ENCODE measurements around the gene CACNB4. TPM values are rescaled to one million over a fixed set of nuclear protein-coding genes. Genes with fewer than 3 reads are reported as not detected.

The CACNB4 gene
- total RNA-seq, 1 experiment from 2014 or later = 0.22 TPM

DNA sequence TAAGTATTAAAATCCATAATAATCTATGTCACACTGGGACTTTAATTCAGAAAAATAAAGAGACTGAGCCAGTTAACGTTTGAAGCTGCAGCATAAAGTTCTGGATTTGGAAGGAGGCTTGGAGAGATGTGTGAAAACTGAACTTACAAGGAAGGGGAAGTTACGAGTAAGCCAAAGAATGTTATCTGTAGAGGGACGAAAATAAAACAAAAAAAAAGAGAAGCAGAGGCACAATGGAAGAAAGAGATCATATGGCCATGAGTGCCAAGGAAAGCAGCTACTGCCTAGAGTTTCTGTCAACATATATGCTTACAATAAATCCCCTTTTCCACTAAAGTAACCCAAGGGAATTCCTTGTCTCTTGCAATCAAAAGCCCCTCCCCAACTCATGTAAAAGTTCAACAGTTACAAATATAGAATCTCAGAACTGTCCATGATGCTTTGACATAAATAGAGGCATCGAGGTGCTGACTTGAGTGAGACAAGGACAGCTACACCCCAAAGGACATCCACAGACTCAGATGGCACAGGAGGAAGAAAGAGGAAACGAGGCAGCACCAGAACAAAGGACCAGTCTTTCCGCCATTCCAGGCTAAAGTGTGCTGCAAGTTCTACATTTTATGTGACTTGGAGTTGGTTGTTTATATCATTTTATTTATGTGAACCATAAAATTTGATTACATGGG, 254.5 kb downstream of the CACNB4 start:
- no peaks in the 10 kb centered on the region for H3K27me3 ChIP-seq (ENCODE audit: low read length)
- DNase-seq = no peak
- H3K9me2 ChIP-seq (replicated peaks; ENCODE audit: insufficient read depth, low read length) = no peaks in the 10 kb centered on the region
- H3K4me2 ChIP-seq (ENCODE audit: low read depth, low read length, poor library complexity, severe bottlenecking) = no peak overlapping the region
- H3K27ac ChIP-seq (ENCODE audit: low read length) = no peak overlapping the region
- H3K9ac ChIP-seq (ENCODE audit: low read length) = no peak overlapping the region
- H2AFZ ChIP-seq (ENCODE audit: low read length) = no peak overlapping the region
- no peaks in the 10 kb centered on the region for H3K79me2 ChIP-seq (ENCODE audit: low read length)
- H4K20me1 ChIP-seq (ENCODE audit: insufficient read depth, low read depth, low read length) = no peaks in the 10 kb centered on the region
- H3K9me3 ChIP-seq (ENCODE audit: low read length) = no peaks in the 10 kb centered on the region
- no peak overlapping the region for H3K4me3 ChIP-seq (ENCODE audit: low read length)
- peaks cover 3% of the 10 kb centered on the region; the same call in 1 of the 2 replicates for H3K4me1 ChIP-seq (ENCODE audit: low read length)
- H3K36me3 ChIP-seq (ENCODE audit: insufficient read depth, low read length) = no peaks in the 10 kb centered on the region

DNA sequence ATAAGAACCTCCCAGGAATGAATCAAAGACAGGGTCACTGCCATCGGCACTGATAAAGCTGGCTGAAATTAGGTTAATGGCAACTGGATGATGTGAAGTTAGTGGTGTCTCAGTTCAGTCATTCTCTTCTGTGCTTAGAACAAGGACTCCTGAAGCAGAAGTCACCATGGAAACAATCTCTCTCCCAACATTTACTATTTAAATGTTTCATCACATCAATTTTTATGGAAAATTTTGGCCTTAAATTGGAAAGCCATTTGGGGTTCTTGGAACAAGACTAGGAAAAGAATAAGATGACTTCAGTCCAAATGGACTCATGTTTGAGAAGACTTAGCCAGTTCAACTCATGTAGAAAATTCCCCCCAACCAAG, 255.2 kb downstream of the CACNB4 start:
- Histone ChIP-seq H3K4me1 (ENCODE audit: low read length) (peaks cover 3% of the 10 kb centered on the region; the same call in 1 of the 2 replicates), H4K20me1 (ENCODE audit: insufficient read depth, low read depth, low read length) (no peaks in the 10 kb centered on the region), H3K36me3 (ENCODE audit: insufficient read depth, low read length) (no peaks in the 10 kb centered on the region), H3K79me2 (ENCODE audit: low read length) (no peaks in the 10 kb centered on the region), H3K9me3 (ENCODE audit: low read length) (no peaks in the 10 kb centered on the region), H3K27ac (ENCODE audit: low read length) (no peak overlapping the region), H3K4me3 (ENCODE audit: low read length) (no peak overlapping the region), H3K27me3 (ENCODE audit: low read length) (no peaks in the 10 kb centered on the region), H2AFZ (ENCODE audit: low read length) (no peak overlapping the region), H3K4me2 (ENCODE audit: low read depth, low read length, poor library complexity, severe bottlenecking) (no peak overlapping the region), H3K9ac (ENCODE audit: low read length) (no peak overlapping the region), H3K9me2 (replicated peaks; ENCODE audit: insufficient read depth, low read length) (no peaks in the 10 kb centered on the region)
- DNase-seq = no peak

DNA sequence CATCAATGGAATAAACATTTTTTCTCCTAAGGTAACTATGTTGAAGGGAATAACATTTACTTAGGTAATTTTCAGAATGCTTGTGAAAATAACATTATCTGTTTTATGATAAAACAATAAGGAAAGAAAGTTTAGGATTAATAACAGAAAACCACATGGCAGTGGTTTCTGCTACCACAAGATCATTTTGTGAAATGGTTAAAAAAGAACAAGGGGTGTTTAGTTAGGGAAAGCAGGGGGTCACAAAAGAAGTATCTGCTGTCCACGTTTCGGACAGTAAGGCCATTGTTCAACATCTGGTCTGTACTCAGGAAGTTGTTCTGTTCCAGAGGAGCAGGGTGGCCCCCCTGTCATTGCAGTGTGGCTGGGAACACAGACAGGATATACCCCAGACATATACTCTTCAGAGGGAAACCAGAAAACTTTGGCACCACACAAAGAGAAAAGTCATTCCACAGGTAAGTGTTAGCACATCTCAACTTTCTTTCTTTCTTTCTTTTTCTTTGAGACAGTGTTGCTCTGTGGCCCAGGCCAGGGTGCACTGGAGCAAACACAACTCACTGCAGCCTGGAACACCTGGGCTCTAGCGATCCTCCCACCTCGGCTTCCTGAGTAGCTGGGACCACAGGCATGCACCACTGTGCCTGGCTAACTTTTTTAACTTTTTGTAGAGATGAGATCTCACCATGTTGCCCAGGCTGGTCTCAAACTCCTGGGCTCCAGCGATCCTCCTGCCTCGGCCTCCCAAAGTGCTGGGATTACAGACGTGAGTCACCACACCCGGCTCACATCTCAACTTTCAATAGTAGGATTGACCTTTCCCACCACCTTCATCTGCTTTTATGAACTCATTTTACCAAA, 255.8 kb downstream of the CACNB4 start:
- H2AFZ ChIP-seq (ENCODE audit: low read length) = no peak overlapping the region
- no peak overlapping the region for H3K4me2 ChIP-seq (ENCODE audit: low read depth, low read length, poor library complexity, severe bottlenecking)

DNA sequence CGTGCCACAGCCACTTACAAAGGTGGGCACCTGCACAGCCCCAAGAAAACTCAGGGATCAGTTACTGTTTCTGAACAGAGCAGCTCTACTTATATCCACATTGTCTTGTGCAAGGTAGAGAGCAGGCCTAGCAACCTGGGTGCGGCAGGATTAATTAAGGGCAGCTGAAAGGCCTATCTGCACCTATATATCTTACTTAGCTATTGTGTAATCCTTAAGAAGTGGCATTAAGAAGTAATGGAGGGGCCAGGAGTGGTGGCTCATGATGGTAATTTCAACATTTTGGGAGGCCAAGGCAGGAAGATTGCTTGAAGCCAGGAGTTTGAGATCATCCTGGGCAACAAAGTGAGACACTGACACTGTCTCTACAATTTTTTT, 257.8 kb downstream of the CACNB4 start:
- Histone ChIP-seq H4K20me1 (ENCODE audit: insufficient read depth, low read depth, low read length) (no peaks in the 10 kb centered on the region), H3K9ac (ENCODE audit: low read length) (no peak overlapping the region), H3K27me3 (ENCODE audit: low read length) (no peaks in the 10 kb centered on the region), H3K36me3 (ENCODE audit: insufficient read depth, low read length) (no peaks in the 10 kb centered on the region), H3K4me1 (ENCODE audit: low read length) (peaks cover 3% of the 10 kb centered on the region), H3K4me3 (ENCODE audit: low read length) (no peak overlapping the region), H3K9me2 (replicated peaks; ENCODE audit: insufficient read depth, low read length) (no peaks in the 10 kb centered on the region), H3K79me2 (ENCODE audit: low read length) (no peaks in the 10 kb centered on the region), H2AFZ (ENCODE audit: low read length) (no peak overlapping the region), H3K9me3 (ENCODE audit: low read length) (no peaks in the 10 kb centered on the region), H3K27ac (ENCODE audit: low read length) (no peak overlapping the region), H3K4me2 (ENCODE audit: low read depth, low read length, poor library complexity, severe bottlenecking) (no peak overlapping the region)
- DNase-seq = no peak

More for the DNA sequence above, 255.8 kb downstream of the CACNB4 start:
- no peak overlapping the region for H3K27ac ChIP-seq (ENCODE audit: low read length)
- no peaks in the 10 kb centered on the region for H3K79me2 ChIP-seq (ENCODE audit: low read length)
- H3K9ac ChIP-seq (ENCODE audit: low read length) = no peak overlapping the region
- H3K4me1 ChIP-seq (ENCODE audit: low read length) = peaks cover 3% of the 10 kb centered on the region; the same call in 1 of the 2 replicates
- H4K20me1 ChIP-seq (ENCODE audit: insufficient read depth, low read depth, low read length) = no peaks in the 10 kb centered on the region
- H3K9me3 ChIP-seq (ENCODE audit: low read length) = no peaks in the 10 kb centered on the region
- H3K4me3 ChIP-seq (ENCODE audit: low read length) = no peak overlapping the region
- H3K27me3 ChIP-seq (ENCODE audit: low read length) = no peaks in the 10 kb centered on the region
- no peaks in the 10 kb centered on the region for H3K9me2 ChIP-seq (replicated peaks; ENCODE audit: insufficient read depth, low read length)
- no peaks in the 10 kb centered on the region for H3K36me3 ChIP-seq (ENCODE audit: insufficient read depth, low read length)
- no peak for DNase-seq

DNA sequence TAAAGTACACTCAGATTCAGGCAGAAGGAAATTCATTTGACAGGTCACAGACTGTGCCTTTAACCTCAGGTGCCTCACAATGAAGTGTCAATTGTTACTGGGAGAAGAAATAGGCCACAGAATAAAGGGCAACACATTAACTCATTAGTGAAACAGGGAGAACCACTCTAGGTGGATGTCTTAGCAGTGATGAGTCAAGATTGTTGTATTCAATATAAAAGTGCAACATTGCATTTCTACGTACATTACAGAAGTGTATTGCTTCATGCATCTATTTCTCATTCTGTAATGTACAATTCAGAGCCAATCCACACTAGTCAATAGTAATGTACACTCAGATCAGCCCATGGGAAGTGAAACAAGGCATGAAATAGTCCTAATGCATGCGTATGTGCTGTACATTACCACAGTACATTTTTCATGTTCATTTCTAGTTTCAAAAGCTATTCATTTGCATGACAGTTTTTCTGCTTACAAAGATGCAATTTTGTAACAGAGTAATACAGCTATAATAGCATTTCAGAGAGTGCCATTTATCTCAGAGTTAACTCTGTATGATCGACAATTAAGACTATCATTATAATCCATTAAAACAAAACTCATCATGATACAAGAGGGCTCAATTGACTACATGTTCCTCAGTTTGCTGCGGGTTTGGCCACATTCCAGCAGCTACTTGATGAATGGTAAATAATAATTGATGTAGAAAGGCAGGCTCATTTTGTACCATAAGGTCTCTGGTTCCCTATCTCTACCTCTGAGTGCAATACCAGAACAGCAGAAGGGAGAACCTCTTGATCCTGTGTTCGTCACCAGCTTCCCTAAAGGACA, 258.4 kb downstream of the CACNB4 start:
- no peaks in the 10 kb centered on the region for H3K36me3 ChIP-seq (ENCODE audit: insufficient read depth, low read length)
- no peak overlapping the region for H3K4me2 ChIP-seq (ENCODE audit: low read depth, low read length, poor library complexity, severe bottlenecking)
- H3K27ac ChIP-seq (ENCODE audit: low read length) = no peak overlapping the region
- H4K20me1 ChIP-seq (ENCODE audit: insufficient read depth, low read depth, low read length) = no peaks in the 10 kb centered on the region
- no peak overlapping the region for H3K9ac ChIP-seq (ENCODE audit: low read length)
- no peak for DNase-seq
- H3K9me3 ChIP-seq (ENCODE audit: low read length) = no peaks in the 10 kb centered on the region
- H3K9me2 ChIP-seq (replicated peaks; ENCODE audit: insufficient read depth, low read length) = no peaks in the 10 kb centered on the region
- H3K4me1 ChIP-seq (ENCODE audit: low read length) = peaks cover 8% of the 10 kb centered on the region
- no peak overlapping the region for H2AFZ ChIP-seq (ENCODE audit: low read length)
- no peaks in the 10 kb centered on the region for H3K27me3 ChIP-seq (ENCODE audit: low read length)
- no peak overlapping the region for H3K4me3 ChIP-seq (ENCODE audit: low read length)
- no peaks in the 10 kb centered on the region for H3K79me2 ChIP-seq (ENCODE audit: low read length)

DNA sequence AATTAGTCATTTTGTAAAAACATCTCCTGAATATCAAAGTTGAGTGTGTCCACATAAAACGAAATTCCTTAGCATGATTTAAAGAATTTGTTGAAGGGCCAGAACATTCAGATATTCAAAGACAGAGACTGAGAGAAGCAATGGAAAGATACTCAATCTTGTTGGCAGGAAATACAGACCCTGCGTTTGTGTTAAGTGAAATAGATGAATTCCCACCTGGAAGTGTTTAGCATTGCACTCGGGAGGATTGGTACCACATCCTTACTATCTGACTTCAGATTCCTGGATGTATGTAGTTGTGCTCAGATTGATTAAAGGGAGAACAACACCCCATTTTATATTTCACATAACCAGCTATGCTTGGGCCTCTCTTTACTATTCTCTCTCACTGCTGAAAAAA, 260.9 kb downstream of the CACNB4 start:
- Histone ChIP-seq H3K36me3 (ENCODE audit: insufficient read depth, low read length) (no peaks in the 10 kb centered on the region), H3K4me3 (ENCODE audit: low read length) (no peak overlapping the region), H3K4me2 (ENCODE audit: low read depth, low read length, poor library complexity, severe bottlenecking) (no peak overlapping the region), H2AFZ (ENCODE audit: low read length) (no peak overlapping the region), H3K9me2 (replicated peaks; ENCODE audit: insufficient read depth, low read length) (no peaks in the 10 kb centered on the region), H3K27ac (ENCODE audit: low read length) (no peak overlapping the region), H3K9me3 (ENCODE audit: low read length) (no peaks in the 10 kb centered on the region), H3K4me1 (ENCODE audit: low read length) (peaks cover 15% of the 10 kb centered on the region), H3K27me3 (ENCODE audit: low read length) (no peaks in the 10 kb centered on the region), H4K20me1 (ENCODE audit: insufficient read depth, low read depth, low read length) (no peaks in the 10 kb centered on the region), H3K79me2 (ENCODE audit: low read length) (no peaks in the 10 kb centered on the region), H3K9ac (ENCODE audit: low read length) (no peak overlapping the region)
- DNase-seq = no peak

DNA sequence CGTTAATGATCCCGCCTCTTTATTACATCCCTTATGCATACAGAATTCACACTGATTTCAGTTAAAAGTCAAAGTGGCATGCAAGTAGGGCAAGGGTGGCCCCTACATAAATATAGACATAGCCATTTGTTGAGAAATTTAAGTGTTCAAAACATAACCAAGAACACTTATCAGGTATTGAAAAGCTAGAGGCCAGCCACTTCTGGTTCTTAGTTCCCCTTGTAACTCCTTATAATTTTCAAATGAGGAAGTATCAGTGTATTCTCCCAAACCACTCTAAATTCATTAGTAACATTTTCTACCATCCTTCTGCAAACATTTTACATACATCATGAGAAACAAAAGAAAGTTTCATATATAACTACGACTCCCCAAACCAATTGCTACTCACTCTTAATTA, 264.9 kb downstream of the CACNB4 start:
- no peak for DNase-seq
- Histone ChIP-seq H3K4me2 (ENCODE audit: low read depth, low read length, poor library complexity, severe bottlenecking) (no peak overlapping the region), H3K27ac (ENCODE audit: low read length) (no peak overlapping the region), H3K36me3 (ENCODE audit: insufficient read depth, low read length) (no peaks in the 10 kb centered on the region), H3K27me3 (ENCODE audit: low read length) (no peaks in the 10 kb centered on the region), H3K79me2 (ENCODE audit: low read length) (no peaks in the 10 kb centered on the region), H2AFZ (ENCODE audit: low read length) (no peak overlapping the region), H3K9me3 (ENCODE audit: low read length) (no peaks in the 10 kb centered on the region), H3K9ac (ENCODE audit: low read length) (no peak overlapping the region), H3K9me2 (replicated peaks; ENCODE audit: insufficient read depth, low read length) (no peaks in the 10 kb centered on the region; the same call in 1 of the 2 replicates), H3K4me1 (ENCODE audit: low read length) (peaks cover 18% of the 10 kb centered on the region), H3K4me3 (ENCODE audit: low read length) (no peak overlapping the region), H4K20me1 (ENCODE audit: insufficient read depth, low read depth, low read length) (no peaks in the 10 kb centered on the region)

DNA sequence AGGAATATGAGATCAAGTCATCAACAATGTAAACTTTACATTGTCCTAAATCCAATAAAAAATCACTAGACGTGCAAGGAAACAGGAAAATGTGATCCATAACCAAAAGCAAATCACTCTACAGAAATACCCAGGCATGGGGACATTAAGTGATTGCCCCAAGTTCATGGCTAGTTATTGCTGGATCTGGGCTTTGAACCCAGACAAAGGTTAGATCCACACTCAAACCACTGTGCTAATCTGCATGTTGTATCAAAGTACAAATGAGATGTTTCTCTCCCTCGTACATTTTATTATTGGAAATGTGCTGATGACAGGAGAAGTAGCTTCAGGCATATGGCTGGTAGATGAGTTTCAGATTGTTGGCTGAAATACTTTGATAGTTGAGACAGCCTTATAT, 267.9 kb downstream of the CACNB4 start:
- Histone ChIP-seq H3K4me3 (ENCODE audit: low read length) (no peak overlapping the region), H3K4me1 (ENCODE audit: low read length) (peaks cover 34% of the 10 kb centered on the region), H3K27ac (ENCODE audit: low read length) (no peak overlapping the region), H2AFZ (ENCODE audit: low read length) (no peak overlapping the region), H3K36me3 (ENCODE audit: insufficient read depth, low read length) (no peaks in the 10 kb centered on the region), H4K20me1 (ENCODE audit: insufficient read depth, low read depth, low read length) (peaks cover 5% of the 10 kb centered on the region), H3K9me2 (replicated peaks; ENCODE audit: insufficient read depth, low read length) (no peaks in the 10 kb centered on the region; the same call in 1 of the 2 replicates), H3K27me3 (ENCODE audit: low read length) (no peaks in the 10 kb centered on the region), H3K4me2 (ENCODE audit: low read depth, low read length, poor library complexity, severe bottlenecking) (no peak overlapping the region), H3K9ac (ENCODE audit: low read length) (no peak overlapping the region), H3K9me3 (ENCODE audit: low read length) (no peaks in the 10 kb centered on the region), H3K79me2 (ENCODE audit: low read length) (peaks cover 22% of the 10 kb centered on the region)
- DNase-seq = no peak
